Measurements from ENCODE around the gene GOLGA7B. TPM values are rescaled to one million over a fixed set of nuclear protein-coding genes. Genes with fewer than 3 reads are reported as not detected.
A peak's percentile ranks its signal among the peaks of the same experiment; 100 is the strongest.

GOLGA7B gene
- total and polyA plus RNA-seq, 2 of the 4 experiments (the other 2 are of a cell fraction): not detected

GRCh38 chr10:97869091-97870042 lies 19.7 kb downstream of the GOLGA7B start (continued):
- TF ChIP-seq SMC3 (IDR thresholded peaks at IDR 0.05; ENCODE audit: low read depth, low read length): peak; percentile 64
- TF ChIP-seq CHD1 (IDR thresholded peaks at IDR 0.05; ENCODE audit: low read depth, low read length): no peak

DNA sequence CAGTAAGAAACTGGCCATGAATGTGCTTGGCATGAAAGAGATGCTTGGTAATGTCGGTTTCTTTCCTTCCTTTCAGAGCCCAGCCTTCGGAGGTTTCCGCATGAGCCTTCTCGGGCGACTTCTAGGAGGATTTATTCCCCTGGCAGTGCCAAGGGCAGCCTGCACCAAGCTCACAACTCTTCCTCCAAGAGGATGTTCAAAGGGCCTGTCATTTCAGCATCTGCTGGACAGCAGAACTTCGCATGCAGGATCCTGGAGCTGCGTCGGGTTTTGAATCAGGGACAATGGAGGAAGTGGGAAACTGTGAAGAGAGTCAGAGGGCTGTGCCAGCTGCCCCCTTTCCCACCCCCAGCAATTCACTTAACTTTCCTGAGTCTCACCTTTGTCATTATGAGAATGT lies 21.3 kb downstream of the GOLGA7B start:
- intact Hi-C loops (cut with micrococcal nuclease): no loop called here
- H2AFZ ChIP-seq (replicated peaks; ENCODE audit: low read length, poor library complexity): no peak overlapping the region
- DNase-seq: no peak
- H2AK9ac ChIP-seq (replicated peaks; ENCODE audit: low read depth, low read length, poor library complexity): no peak overlapping the region
- H3K9me3 ChIP-seq (ENCODE audit: control insufficient read depth, insufficient read depth, low read length): no peaks in the 10 kb centered on the region
- H4K8ac ChIP-seq (ENCODE audit: low read depth in 2 of 2, low read length in 2 of 2): no peak overlapping the region
- H3K4me3 ChIP-seq (ENCODE audit: insufficient read depth, low read depth, low read length): no peak overlapping the region
- in situ Hi-C loops (cut with MboI; ENCODE audit: low sequenced_read_pairs): no loop called here
- no peak overlapping the region for H2BK15ac ChIP-seq (ENCODE audit: low read depth, low read length)
- no peak overlapping the region for H3K56ac ChIP-seq (ENCODE audit: extremely low read depth, insufficient read depth, low read length)
- H3K18ac ChIP-seq (ENCODE audit: low read depth, low read length): no peak overlapping the region
- ATAC-seq (ENCODE audit: low read depth): no peak
- H3K27ac ChIP-seq (ENCODE audit: insufficient read depth, low read length): no peak overlapping the region
- H4K20me1 ChIP-seq (ENCODE audit: insufficient read depth, low read length): no peaks in the 10 kb centered on the region
- no peak overlapping the region for H2BK5ac ChIP-seq (ENCODE audit: low read depth, low read length, poor library complexity, severe bottlenecking)
- H3K4ac ChIP-seq (ENCODE audit: low read depth, low read length): no peak overlapping the region
- no peak overlapping the region for H2AK5ac ChIP-seq (ENCODE audit: low read depth, low read length)
- POLR2A ChIA-PET (ENCODE audit: unreplicated experiment): no interaction called here
- no peak overlapping the region for H4K5ac ChIP-seq (ENCODE audit: low read depth, low read length)
- H4K91ac ChIP-seq (ENCODE audit: insufficient read depth, low read depth, low read length): no peak overlapping the region
- H3K27me3 ChIP-seq (ENCODE audit: control insufficient read depth, insufficient read depth, low read length): peaks cover 45% of the 10 kb centered on the region
- H3K9me1 ChIP-seq (ENCODE audit: insufficient read depth, low read length): no peaks in the 10 kb centered on the region
- no peak overlapping the region for H3K9ac ChIP-seq (ENCODE audit: low read depth, low read length)
- H3K36me3 ChIP-seq (ENCODE audit: control insufficient read depth, insufficient read depth, low read length): no peaks in the 10 kb centered on the region
- H3K79me1 ChIP-seq (ENCODE audit: low read depth in 1 of 2, low read length in 2 of 2): no peaks in the 10 kb centered on the region
- no peak overlapping the region for H2BK20ac ChIP-seq (ENCODE audit: low read depth, low read length)
- no CpG with 5 or more reads among the region's 8 CpGs for WGBS, 2 experiments (ENCODE audit: extremely low coverage in 2 of 2, insufficient read length in 1 of 2)
- H3K14ac ChIP-seq (replicated peaks; ENCODE audit: low read depth, low read length): no peak overlapping the region
- CTCF ChIA-PET: no interaction called here
- no peak overlapping the region for H3K4me2 ChIP-seq (ENCODE audit: low read depth, low read length)
- H3K4me1 ChIP-seq (ENCODE audit: control insufficient read depth, insufficient read depth, low read length): no peaks in the 10 kb centered on the region
- no peak overlapping the region for H2BK120ac ChIP-seq (ENCODE audit: low read depth, low read length)
- no TSS peak for BruUV-seq (replicated peaks)
- no peak overlapping the region for H3K23ac ChIP-seq (ENCODE audit: low read depth, low read length)
- dilution Hi-C loops (cut with HindIII; ENCODE audit: low sequenced_read_pairs, unreplicated experiment): no loop called here
- TF ChIP-seq RFX5 (IDR thresholded peaks at IDR 0.05; ENCODE audit: low read depth, low read length) (no peak), MAFK (IDR thresholded peaks at IDR 0.05; ENCODE audit: low read depth, low read length) (no peak), FOS (IDR thresholded peaks at IDR 0.05; ENCODE audit: low read depth, low read length) (no peak), BHLHE40 (IDR thresholded peaks at IDR 0.05; ENCODE audit: low read depth, low read length) (no peak), MAZ (IDR thresholded peaks at IDR 0.05; ENCODE audit: borderline replicate concordance, low read depth, low read length) (no peak), CHD1 (IDR thresholded peaks at IDR 0.05; ENCODE audit: low read depth, low read length) (no peak), POLR2A (IDR thresholded peaks at IDR 0.05; ENCODE audit: low read depth, low read length) (no peak), RCOR1 (IDR thresholded peaks at IDR 0.05; ENCODE audit: insufficient replicate concordance, low read length) (no peak), NFE2L2 (IDR thresholded peaks at IDR 0.05; ENCODE audit: low read depth, low read length) (no peak), MXI1 (IDR thresholded peaks at IDR 0.05; ENCODE audit: borderline replicate concordance, low read depth, low read length) (no peak)
- TF ChIP-seq, protein P1, sequence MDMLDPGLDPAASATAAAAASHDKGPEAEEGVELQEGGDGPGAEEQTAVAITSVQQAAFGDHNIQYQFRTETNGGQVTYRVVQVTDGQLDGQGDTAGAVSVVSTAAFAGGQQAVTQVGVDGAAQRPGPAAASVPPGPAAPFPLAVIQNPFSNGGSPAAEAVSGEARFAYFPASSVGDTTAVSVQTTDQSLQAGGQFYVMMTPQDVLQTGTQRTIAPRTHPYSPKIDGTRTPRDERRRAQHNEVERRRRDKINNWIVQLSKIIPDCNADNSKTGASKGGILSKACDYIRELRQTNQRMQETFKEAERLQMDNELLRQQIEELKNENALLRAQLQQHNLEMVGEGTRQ (IDR thresholded peaks at IDR 0.05; ENCODE audit: low read depth, low read length): no peak
- TF ChIP-seq, protein P2, sequence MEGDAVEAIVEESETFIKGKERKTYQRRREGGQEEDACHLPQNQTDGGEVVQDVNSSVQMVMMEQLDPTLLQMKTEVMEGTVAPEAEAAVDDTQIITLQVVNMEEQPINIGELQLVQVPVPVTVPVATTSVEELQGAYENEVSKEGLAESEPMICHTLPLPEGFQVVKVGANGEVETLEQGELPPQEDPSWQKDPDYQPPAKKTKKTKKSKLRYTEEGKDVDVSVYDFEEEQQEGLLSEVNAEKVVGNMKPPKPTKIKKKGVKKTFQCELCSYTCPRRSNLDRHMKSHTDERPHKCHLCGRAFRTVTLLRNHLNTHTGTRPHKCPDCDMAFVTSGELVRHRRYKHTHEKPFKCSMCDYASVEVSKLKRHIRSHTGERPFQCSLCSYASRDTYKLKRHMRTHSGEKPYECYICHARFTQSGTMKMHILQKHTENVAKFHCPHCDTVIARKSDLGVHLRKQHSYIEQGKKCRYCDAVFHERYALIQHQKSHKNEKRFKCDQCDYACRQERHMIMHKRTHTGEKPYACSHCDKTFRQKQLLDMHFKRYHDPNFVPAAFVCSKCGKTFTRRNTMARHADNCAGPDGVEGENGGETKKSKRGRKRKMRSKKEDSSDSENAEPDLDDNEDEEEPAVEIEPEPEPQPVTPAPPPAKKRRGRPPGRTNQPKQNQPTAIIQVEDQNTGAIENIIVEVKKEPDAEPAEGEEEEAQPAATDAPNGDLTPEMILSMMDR (conservative IDR thresholded peaks at IDR 0.05; ENCODE audit: low read depth, low read length): no peak
